ENCODE data around the gene FAM193B. TPM values are rescaled to one million over a fixed set of nuclear protein-coding genes. Genes with fewer than 3 reads are reported as not detected.

Gene FAM193B
- total and polyA plus RNA-seq, 9 of the 15 experiments (the other 6 are each of a cell fraction or from before 2014, with no cell fraction given): 4.4 to 76.4 (median 37.3) TPM

- peak overlapping the region in 1 of 2 experiments; percentile 66; a peak in 2 of 4 replicates for H3K9ac ChIP-seq (ENCODE audit: insufficient read depth in 1 of 2, low read depth in 2 of 2, low read length in 2 of 2)
- WGBS (ENCODE audit: insufficient coverage, low coverage, missing lambda C conversion rate): 81% methylated on average over 13 of the region's 13 CpGs
- peaks cover 14% of the 10 kb centered on the region; the same call in 2 of the 3 replicates for H3K79me2 ChIP-seq (ENCODE audit: control insufficient read depth, insufficient read depth, low read length)
- no peak overlapping the region for H3K4me2 ChIP-seq (ENCODE audit: insufficient read depth, low read length)
- in situ Hi-C loops (cut with MboI) (loop anchor here (25.0 kb wide), 1 partner anchor 460 kb away; no protein-coding TSS in a partner anchor), intact Hi-C loops (cut with micrococcal nuclease) (loop anchor here (1.0 to 5.0 kb wide), 2 partner anchors 41 to 470 kb away; no protein-coding TSS in a partner anchor)
- DNase-seq (ENCODE audit: extremely low read depth in 1 of 4, low spot score in 3 of 4): no peak
- BruUV-seq (replicated peaks): no TSS peak
- no peak overlapping the region for H3K4me3 ChIP-seq
- H3K9me1 ChIP-seq (ENCODE audit: control insufficient read depth, insufficient read depth, low read length): no peaks in the 10 kb centered on the region
- H2AFZ ChIP-seq (ENCODE audit: low read depth, low read length): no peak overlapping the region
- no peak for TF ChIP-seq ARHGAP35 (IDR thresholded peaks at IDR 0.05; ENCODE audit: partially characterized antibody)
- peak in 1 of 2 experiments; percentile 13; a peak in 1 of 4 replicates for TF ChIP-seq RAD21 (CRISPR knock-in tag; conservative IDR thresholded peaks at IDR 0.05 in 1 of 2, IDR thresholded peaks at IDR 0.05 in 1 of 2)
- TF ChIP-seq, protein P1, sequence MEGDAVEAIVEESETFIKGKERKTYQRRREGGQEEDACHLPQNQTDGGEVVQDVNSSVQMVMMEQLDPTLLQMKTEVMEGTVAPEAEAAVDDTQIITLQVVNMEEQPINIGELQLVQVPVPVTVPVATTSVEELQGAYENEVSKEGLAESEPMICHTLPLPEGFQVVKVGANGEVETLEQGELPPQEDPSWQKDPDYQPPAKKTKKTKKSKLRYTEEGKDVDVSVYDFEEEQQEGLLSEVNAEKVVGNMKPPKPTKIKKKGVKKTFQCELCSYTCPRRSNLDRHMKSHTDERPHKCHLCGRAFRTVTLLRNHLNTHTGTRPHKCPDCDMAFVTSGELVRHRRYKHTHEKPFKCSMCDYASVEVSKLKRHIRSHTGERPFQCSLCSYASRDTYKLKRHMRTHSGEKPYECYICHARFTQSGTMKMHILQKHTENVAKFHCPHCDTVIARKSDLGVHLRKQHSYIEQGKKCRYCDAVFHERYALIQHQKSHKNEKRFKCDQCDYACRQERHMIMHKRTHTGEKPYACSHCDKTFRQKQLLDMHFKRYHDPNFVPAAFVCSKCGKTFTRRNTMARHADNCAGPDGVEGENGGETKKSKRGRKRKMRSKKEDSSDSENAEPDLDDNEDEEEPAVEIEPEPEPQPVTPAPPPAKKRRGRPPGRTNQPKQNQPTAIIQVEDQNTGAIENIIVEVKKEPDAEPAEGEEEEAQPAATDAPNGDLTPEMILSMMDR (IDR thresholded peaks at IDR 0.05 in 2 of 3, conservative IDR thresholded peaks at IDR 0.05 in 1 of 3; ENCODE audit: insufficient read depth in 2 of 3, low read depth in 1 of 3, low read length in 3 of 3): peak in 2 of 3 experiments; percentile 13 to 32; a peak in 2 of 6 replicates
- TF ChIP-seq GTF2E2 (tag; IDR thresholded peaks at IDR 0.05): no peak
- TF ChIP-seq HNRNPUL1 (IDR thresholded peaks at IDR 0.05; ENCODE audit: low read length): no peak
- H3K9me3 ChIP-seq (replicated peaks; ENCODE audit: control insufficient read depth, insufficient read depth, low read depth, low read length): no peaks in the 10 kb centered on the region
- no peak for ATAC-seq
- no peak overlapping the region for H3K27ac ChIP-seq (ENCODE audit: extremely low read depth, low read depth, low read length)
- peaks cover 13 to 30% of the 10 kb centered on the region in 2 experiments; a peak in 4 of 5 replicates for H3K4me1 ChIP-seq (replicated peaks in 1 of 2; ENCODE audit: control insufficient read depth in 2 of 2, insufficient read depth in 2 of 2, low read length in 2 of 2)
- CTCF ChIA-PET (ENCODE audit: low intra/inter-chr PET ratio): no interaction called here
- H3K27me3 ChIP-seq (ENCODE audit: control insufficient read depth in 2 of 2, insufficient read depth in 2 of 2, low read length in 2 of 2): no peaks in the 10 kb centered on the region
- peaks cover under 1% of the 10 kb centered on the region; the same call in 2 of the 3 replicates for H3K36me3 ChIP-seq (ENCODE audit: control insufficient read depth, insufficient read depth, low read length)
- POLR2A ChIA-PET: interaction anchor here (0.7 to 1.6 kb wide), 3 partner anchors 9 to 144 kb away, joined by 3 to 8 read pairs (median 3); partner anchors contain the start of gene TMED9
- H4K20me1 ChIP-seq (replicated peaks; ENCODE audit: control insufficient read depth, insufficient read depth, low read length): no peaks in the 10 kb centered on the region
- no peak for FAIRE-seq
Measured at GRCh38 chr5:177601577-177602457, 47.5 kb upstream of the FAM193B start.

Measured in K562 (cell line).